HG03520 (cell line): ENCODE measurements around the gene PBX4.

Experiments used
- ATAC-seq: cut with Tn5 transposase; IDR thresholded peaks from one replicate; pipeline ENCODE4 v1.9.1; 2021; ENCODE audit warnings: mild to moderate bottlenecking, moderate library complexity; ENCODE audit not compliant: unreplicated experiment

PBX4 gene

GRCh38 chr19:19527674-19528625 is 90.5 kb downstream of the PBX4 start:
- ATAC-seq, result no peak

- no peak for ATAC-seq
These were observed 91.2 kb downstream of the PBX4 start for GRCh38 chr19:19527371-19527656.

GRCh38 chr19:19526581-19527370 is 91.7 kb downstream of the PBX4 start:
- ATAC-seq, result no peak

- no peak for ATAC-seq
These were observed 92.7 kb downstream of the PBX4 start for GRCh38 chr19:19525611-19526380.

- ATAC-seq, result no peak
These were observed 94.4 kb downstream of the PBX4 start for GRCh38 chr19:19524053-19524452.

- no peak for ATAC-seq
These were observed 95.3 kb downstream of the PBX4 start for GRCh38 chr19:19523177-19523576.

- no peak for ATAC-seq
These were observed 97.5 kb downstream of the PBX4 start for GRCh38 chr19:19520989-19521388.

GRCh38 chr19:19517235-19517619 is 101.3 kb downstream of the PBX4 start:
- ATAC-seq, result no peak

- peak; percentile 77 for ATAC-seq
These were observed 102.6 kb downstream of the PBX4 start, which contains the start of gene NDUFA13 for GRCh38 chr19:19515642-19516519. TSS of gene NDUFA13 (plus strand) at chr19:19516225. CDS start at chr19:19516239, 14 bp downstream.

- no peak for ATAC-seq
These were observed 103.4 kb downstream of the PBX4 start, which contains the start of gene TSSK6 for GRCh38 chr19:19514881-19515641. TSS of gene TSSK6 (minus strand) at chr19:19515548. CDS start at chr19:19515427, 121 bp downstream.

GRCh38 chr19:19514215-19514657 is 104.3 kb downstream of the PBX4 start:
- ATAC-seq, result no peak

- ATAC-seq, result no peak
These were observed 104.8 kb downstream of the PBX4 start for GRCh38 chr19:19513682-19514081.
